Measurements from ENCODE around the gene RFWD3.
A peak's percentile ranks its signal among the peaks of the same experiment; 100 is the strongest.

Gene RFWD3

GRCh38 chr16:74583926-74584666 is 82.6 kb downstream of the RFWD3 start:
- Histone ChIP-seq H3K4me2 (ENCODE audit: low read depth, low read length) (no peak overlapping the region), H2AFZ (ENCODE audit: low read length) (no peak overlapping the region), H3K36me3 (replicated peaks; ENCODE audit: insufficient read depth, low read length) (no peaks in the 10 kb centered on the region), H3K4me1 (ENCODE audit: low read length) (no peaks in the 10 kb centered on the region; the same call in 1 of the 2 replicates), H4K20me1 (ENCODE audit: insufficient read depth, low read length) (no peaks in the 10 kb centered on the region), H3K9ac (ENCODE audit: low read length) (no peak overlapping the region), H3K9me2 (replicated peaks; ENCODE audit: insufficient read depth, low read length) (no peaks in the 10 kb centered on the region), H3F3A (ENCODE audit: insufficient read depth, low read length) (no peaks in the 10 kb centered on the region), H3K27me3 (replicated peaks; ENCODE audit: insufficient read depth, low read length) (no peaks in the 10 kb centered on the region), H3K9me3 (replicated peaks; ENCODE audit: insufficient read depth, low read length) (no peaks in the 10 kb centered on the region), H3K4me3 (ENCODE audit: low read length) (no peak overlapping the region), H3K27ac (ENCODE audit: low read length) (no peak overlapping the region), H3K79me2 (ENCODE audit: low read length) (peaks cover 62% of the 10 kb centered on the region)
- no peak for DNase-seq
- TF ChIP-seq CTCF (IDR thresholded peaks at IDR 0.05; ENCODE audit: low read length), result no peak

DNA sequence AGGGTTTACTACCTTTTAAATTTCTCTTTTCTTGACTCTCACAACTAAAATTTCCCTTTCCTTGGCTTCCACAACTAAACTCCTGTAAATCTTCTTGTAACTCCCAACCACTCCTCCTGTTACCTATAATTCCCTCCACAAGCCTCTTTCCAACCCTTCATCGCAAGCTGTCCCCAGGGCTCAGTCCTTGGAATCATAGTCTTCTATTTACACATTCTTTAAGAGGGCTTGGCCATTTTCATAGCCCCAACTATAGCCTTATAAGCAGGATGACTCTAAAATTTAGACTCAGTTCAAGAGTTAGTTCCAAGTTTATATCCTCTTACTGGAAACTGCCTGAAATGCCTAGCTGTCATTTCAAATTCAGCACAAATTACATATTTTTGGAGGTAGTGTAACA is 83.7 kb downstream of the RFWD3 start:
- H3K9me3 ChIP-seq (replicated peaks; ENCODE audit: insufficient read depth, low read length), result no peaks in the 10 kb centered on the region
- no peaks in the 10 kb centered on the region for H3K27me3 ChIP-seq (replicated peaks; ENCODE audit: insufficient read depth, low read length)
- H3K27ac ChIP-seq (ENCODE audit: low read length), result no peak overlapping the region
- H3F3A ChIP-seq (ENCODE audit: insufficient read depth, low read length), result no peaks in the 10 kb centered on the region
- no peak for TF ChIP-seq EZH2phosphoT487 (IDR thresholded peaks at IDR 0.05; ENCODE audit: low read length)
- no peak for TF ChIP-seq CTCF (IDR thresholded peaks at IDR 0.05; ENCODE audit: low read length)
- no peak for TF ChIP-seq EZH2 (optimal IDR thresholded peaks at IDR 0.05; ENCODE audit: low read depth, low read length)
- H3K9me2 ChIP-seq (replicated peaks; ENCODE audit: insufficient read depth, low read length), result no peaks in the 10 kb centered on the region
- H3K4me3 ChIP-seq (ENCODE audit: low read length), result no peak overlapping the region
- H3K9ac ChIP-seq (ENCODE audit: low read length), result no peak overlapping the region
- no peak overlapping the region for H2AFZ ChIP-seq (ENCODE audit: low read length)
- H3K4me1 ChIP-seq (ENCODE audit: low read length), result peaks cover 5% of the 10 kb centered on the region; the same call in 1 of the 2 replicates
- no peak overlapping the region for H3K4me2 ChIP-seq (ENCODE audit: low read depth, low read length)
- DNase-seq, result no peak
- H4K20me1 ChIP-seq (ENCODE audit: insufficient read depth, low read length), result no peaks in the 10 kb centered on the region
- peaks cover 74% of the 10 kb centered on the region for H3K79me2 ChIP-seq (ENCODE audit: low read length)
- H3K36me3 ChIP-seq (replicated peaks; ENCODE audit: insufficient read depth, low read length), result no peaks in the 10 kb centered on the region

- Histone ChIP-seq H3K4me3 (ENCODE audit: low read length) (no peak overlapping the region), H4K20me1 (ENCODE audit: insufficient read depth, low read length) (no peaks in the 10 kb centered on the region), H3K36me3 (replicated peaks; ENCODE audit: insufficient read depth, low read length) (no peaks in the 10 kb centered on the region), H3K27me3 (replicated peaks; ENCODE audit: insufficient read depth, low read length) (no peaks in the 10 kb centered on the region), H3K4me1 (ENCODE audit: low read length) (peaks cover 5% of the 10 kb centered on the region; the same call in 1 of the 2 replicates), H3K9me3 (replicated peaks; ENCODE audit: insufficient read depth, low read length) (no peaks in the 10 kb centered on the region), H3K4me2 (ENCODE audit: low read depth, low read length) (no peak overlapping the region), H2AFZ (ENCODE audit: low read length) (no peak overlapping the region), H3K9me2 (replicated peaks; ENCODE audit: insufficient read depth, low read length) (no peaks in the 10 kb centered on the region), H3K27ac (ENCODE audit: low read length) (peak overlapping the region; percentile 52; the same call in 1 of the 2 replicates), H3K79me2 (ENCODE audit: low read length) (peaks cover 70% of the 10 kb centered on the region), H3F3A (ENCODE audit: insufficient read depth, low read length) (no peaks in the 10 kb centered on the region), H3K9ac (ENCODE audit: low read length) (no peak overlapping the region)
- DNase-seq, result no peak
- TF ChIP-seq EZH2phosphoT487 (IDR thresholded peaks at IDR 0.05; ENCODE audit: low read length) (no peak), EZH2 (optimal IDR thresholded peaks at IDR 0.05; ENCODE audit: low read depth, low read length) (no peak), CTCF (IDR thresholded peaks at IDR 0.05; ENCODE audit: low read length) (no peak)
Observed at GRCh38 chr16:74580833-74581232, 85.8 kb downstream of the RFWD3 start.
